ENCODE data around the gene EMC10. TPM values are rescaled to one million over a fixed set of nuclear protein-coding genes. Genes with fewer than 3 reads are reported as not detected.

EMC10 gene
- total RNA-seq, 1 donor from 2014 or later: 137 TPM

DNA sequence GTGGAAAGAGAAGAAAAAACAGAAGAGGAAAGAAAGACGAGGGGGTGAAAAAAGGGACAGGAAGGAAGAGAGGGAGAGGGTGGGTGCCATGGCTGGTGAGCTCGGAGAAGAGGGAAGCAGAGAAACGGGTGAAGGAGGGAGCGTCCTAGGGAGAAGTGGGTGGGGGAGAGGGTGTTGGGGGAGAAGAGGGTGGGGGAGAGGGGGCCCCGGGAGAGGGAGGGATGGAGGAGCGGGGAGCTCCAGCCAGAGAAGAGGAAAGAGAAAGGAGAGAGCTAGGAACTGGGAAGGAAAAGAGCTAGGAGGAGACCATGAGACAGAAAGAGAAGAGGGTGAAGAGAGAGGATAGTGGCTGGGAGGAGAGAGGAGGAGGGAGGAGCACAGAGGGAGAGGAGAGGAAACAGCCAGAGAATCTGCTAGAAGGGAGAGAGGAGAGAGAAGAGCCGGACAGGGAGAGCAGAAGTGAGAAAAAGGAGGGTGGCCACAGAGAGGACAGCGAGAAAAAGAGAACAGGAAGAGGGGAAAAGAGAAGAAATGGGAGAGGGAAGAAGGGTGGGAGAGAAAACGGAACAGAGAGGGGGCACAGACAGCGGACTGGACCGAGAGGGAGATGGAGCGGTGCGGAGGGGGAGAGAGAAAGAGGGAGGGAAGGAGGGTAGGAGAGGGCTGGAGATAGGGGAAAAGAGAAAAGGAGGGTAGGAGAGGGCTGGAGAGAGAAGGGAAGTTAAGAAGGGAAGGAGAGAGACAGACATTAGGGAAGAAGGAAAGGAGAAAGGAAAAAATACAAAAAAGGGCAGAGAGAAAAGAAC is 12.3 kb downstream of the EMC10 start:
- H3K27ac Mint-ChIP-seq: no peak overlapping the region
- H3K27me3 Mint-ChIP-seq: peaks cover 58% of the 10 kb centered on the region
- DNase-seq (ENCODE audit: extremely low spot score, unreplicated experiment): no peak
- H3K4me3 Mint-ChIP-seq: no peak overlapping the region
- no peaks in the 10 kb centered on the region for H3K9me3 Mint-ChIP-seq
- H3K36me3 Mint-ChIP-seq: peaks cover 10% of the 10 kb centered on the region
- TF ChIP-seq, protein P1, sequence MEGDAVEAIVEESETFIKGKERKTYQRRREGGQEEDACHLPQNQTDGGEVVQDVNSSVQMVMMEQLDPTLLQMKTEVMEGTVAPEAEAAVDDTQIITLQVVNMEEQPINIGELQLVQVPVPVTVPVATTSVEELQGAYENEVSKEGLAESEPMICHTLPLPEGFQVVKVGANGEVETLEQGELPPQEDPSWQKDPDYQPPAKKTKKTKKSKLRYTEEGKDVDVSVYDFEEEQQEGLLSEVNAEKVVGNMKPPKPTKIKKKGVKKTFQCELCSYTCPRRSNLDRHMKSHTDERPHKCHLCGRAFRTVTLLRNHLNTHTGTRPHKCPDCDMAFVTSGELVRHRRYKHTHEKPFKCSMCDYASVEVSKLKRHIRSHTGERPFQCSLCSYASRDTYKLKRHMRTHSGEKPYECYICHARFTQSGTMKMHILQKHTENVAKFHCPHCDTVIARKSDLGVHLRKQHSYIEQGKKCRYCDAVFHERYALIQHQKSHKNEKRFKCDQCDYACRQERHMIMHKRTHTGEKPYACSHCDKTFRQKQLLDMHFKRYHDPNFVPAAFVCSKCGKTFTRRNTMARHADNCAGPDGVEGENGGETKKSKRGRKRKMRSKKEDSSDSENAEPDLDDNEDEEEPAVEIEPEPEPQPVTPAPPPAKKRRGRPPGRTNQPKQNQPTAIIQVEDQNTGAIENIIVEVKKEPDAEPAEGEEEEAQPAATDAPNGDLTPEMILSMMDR (conservative IDR thresholded peaks at IDR 0.05): no peak
- peaks cover 17% of the 10 kb centered on the region for H3K4me1 Mint-ChIP-seq (ENCODE audit: unreplicated experiment)

DNA sequence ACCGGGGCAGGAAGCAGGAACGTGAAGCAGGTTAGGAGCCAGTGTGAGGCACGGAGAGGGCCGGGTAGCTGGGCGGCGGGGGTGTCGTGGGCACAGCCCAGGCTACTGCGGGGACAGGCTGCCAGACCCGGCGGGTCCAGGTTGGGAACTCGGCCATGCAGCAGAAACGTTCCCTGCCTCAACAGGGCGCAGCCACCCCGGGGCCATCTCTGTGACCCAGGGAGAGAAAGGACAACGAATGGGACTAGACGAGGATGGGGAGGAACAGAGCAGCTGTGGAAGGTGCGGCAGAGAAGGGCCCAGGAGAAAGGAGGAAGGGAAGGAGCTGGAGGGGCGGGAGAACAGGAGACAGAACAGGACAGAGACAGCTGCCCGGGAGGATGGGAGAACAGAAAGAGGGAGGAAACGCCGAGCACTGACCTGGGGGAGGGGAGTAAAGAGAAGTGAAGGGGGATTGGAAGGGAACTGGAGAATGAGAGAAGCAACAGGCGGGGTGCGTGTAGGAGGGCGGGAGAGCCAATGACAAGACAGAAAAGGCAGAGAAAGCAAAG is 13.2 kb downstream of the EMC10 start:
- DNase-seq (ENCODE audit: extremely low spot score, unreplicated experiment): no peak
- Mint-ChIP-seq H3K4me1 (ENCODE audit: unreplicated experiment) (peaks cover 17% of the 10 kb centered on the region), H3K9me3 (no peaks in the 10 kb centered on the region), H3K27ac (no peak overlapping the region), H3K36me3 (peaks cover 10% of the 10 kb centered on the region), H3K27me3 (peaks cover 68% of the 10 kb centered on the region), H3K4me3 (peak overlapping the region; percentile 39)
- TF ChIP-seq, protein P1 (conservative IDR thresholded peaks at IDR 0.05): no peak

DNA sequence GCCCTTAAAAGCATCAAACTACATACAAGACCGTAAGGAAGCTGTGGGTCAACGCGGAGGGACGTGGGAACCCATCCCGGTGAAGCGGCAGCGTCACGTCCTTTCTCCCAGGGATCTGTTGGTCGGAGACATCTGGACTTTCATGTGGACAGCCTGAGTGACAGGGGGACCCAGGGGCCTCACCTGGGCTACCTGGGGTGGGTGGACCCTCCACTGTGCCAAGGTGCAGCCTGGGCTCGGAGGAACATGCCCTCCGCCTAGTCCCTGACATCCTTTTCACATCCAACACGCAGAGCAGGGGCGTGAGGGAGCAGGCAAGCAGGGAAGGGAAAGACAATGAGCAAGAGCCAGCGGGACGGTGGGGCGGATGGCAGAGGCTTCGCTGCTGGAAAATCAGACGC is 14.1 kb downstream of the EMC10 start:
- peaks cover 17% of the 10 kb centered on the region for H3K4me1 Mint-ChIP-seq (ENCODE audit: unreplicated experiment)
- DNase-seq (ENCODE audit: extremely low spot score, unreplicated experiment): no peak

DNA sequence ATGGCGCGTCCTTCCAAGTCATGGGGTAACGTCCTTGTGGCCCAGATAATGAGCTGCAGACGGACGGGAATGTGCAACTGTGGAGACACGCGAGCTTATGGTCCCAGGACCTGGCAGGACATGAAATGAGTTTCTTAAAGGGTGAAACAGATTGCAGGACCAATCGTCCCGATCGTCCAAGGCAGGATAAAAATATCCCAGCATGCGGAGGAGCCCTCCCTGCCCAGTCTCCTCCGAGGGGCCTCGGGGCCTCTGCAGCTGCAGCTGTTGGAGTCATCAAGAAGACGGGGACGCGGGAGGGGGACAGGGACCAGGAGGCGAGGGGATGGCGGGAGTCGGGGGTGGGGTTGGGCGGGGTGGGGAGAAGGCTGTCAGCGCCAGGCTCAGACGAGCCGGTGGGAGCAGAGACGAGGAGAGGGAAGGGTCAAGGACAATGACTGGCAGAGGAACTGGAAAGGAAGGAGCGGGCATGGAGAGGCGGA is 14.7 kb downstream of the EMC10 start:
- no peak overlapping the region for H3K4me3 Mint-ChIP-seq
- H3K36me3 Mint-ChIP-seq: peaks cover 13% of the 10 kb centered on the region
- no peaks in the 10 kb centered on the region for H3K9me3 Mint-ChIP-seq

More for the DNA sequence above, 14.1 kb downstream of the EMC10 start:
- no peak overlapping the region for H3K4me3 Mint-ChIP-seq
- H3K27me3 Mint-ChIP-seq: peaks cover 77% of the 10 kb centered on the region
- TF ChIP-seq, protein P1 (conservative IDR thresholded peaks at IDR 0.05): no peak
- no peaks in the 10 kb centered on the region for H3K9me3 Mint-ChIP-seq
- H3K36me3 Mint-ChIP-seq: peaks cover 13% of the 10 kb centered on the region
- H3K27ac Mint-ChIP-seq: no peak overlapping the region

DNA sequence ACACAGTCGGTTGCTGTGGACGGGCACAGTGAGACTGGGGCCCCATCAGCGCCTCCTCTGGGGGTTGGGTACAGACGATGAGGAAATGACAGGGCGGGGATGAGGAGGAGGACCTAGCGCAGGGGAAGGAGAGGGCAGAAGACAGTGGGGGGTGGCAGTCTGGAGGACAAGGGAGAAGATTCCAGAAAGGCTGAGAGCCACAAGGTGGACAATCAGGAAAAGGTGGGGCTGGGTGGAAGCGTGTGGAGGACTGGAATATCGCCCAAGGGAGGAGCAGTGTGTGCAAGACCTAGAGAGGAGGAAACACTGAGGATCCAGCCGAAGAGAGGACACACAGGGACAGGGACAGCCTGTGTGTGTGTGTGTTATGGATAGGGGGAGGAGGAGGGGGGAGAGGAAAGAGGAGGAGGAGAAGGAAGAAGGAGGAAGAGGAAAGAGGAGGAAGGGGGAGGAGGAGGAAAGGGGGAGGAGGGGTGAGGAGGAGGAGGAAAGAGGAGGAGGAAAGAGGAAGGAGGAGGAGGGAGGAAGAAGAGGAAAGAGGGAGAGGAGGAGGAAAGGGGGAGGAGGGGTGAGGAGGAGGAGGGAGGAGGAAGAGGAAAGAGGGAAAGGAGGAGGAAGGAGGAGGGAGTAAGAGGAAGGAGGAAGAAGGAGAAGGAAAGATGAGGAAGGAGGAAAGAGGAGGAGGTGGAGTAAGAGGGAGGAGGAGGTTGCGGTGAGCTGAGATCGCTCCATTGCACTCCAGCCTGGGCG is 16.2 kb downstream of the EMC10 start:
- TF ChIP-seq, protein P1 (conservative IDR thresholded peaks at IDR 0.05): no peak
- Mint-ChIP-seq H3K27me3 (peaks cover 74% of the 10 kb centered on the region), H3K4me1 (ENCODE audit: unreplicated experiment) (peaks cover 17% of the 10 kb centered on the region), H3K27ac (peak overlapping the region; percentile 8), H3K36me3 (peaks cover 6% of the 10 kb centered on the region), H3K9me3 (no peaks in the 10 kb centered on the region), H3K4me3 (no peak overlapping the region)
- DNase-seq (ENCODE audit: extremely low spot score, unreplicated experiment): no peak

More for the DNA sequence above, 14.7 kb downstream of the EMC10 start:
- no peak for DNase-seq (ENCODE audit: extremely low spot score, unreplicated experiment)
- Mint-ChIP-seq H3K27me3 (peaks cover 80% of the 10 kb centered on the region), H3K4me1 (ENCODE audit: unreplicated experiment) (peaks cover 17% of the 10 kb centered on the region), H3K27ac (no peak overlapping the region)
- TF ChIP-seq, protein P1 (conservative IDR thresholded peaks at IDR 0.05): no peak

All from type B pancreatic cell (in vitro differentiated cells).